Gastroesophageal sphincter (tissue), 3 donors: Measurements from ENCODE around the gene RND3.

Source experiments
- CTCF ChIP-seq, 4 experiments: fragments of 200-600 bp in 2 of 4; fragments of 450-650 bp in 2 of 4; sonication (generic) in 1 of 4; IDR thresholded peaks; one replicate each; pipeline ENCODE4 v1.5.1; 2017 to 2019; ENCODE audit warnings: antibody characterized with exemption in 4 of 4, mild to moderate bottlenecking in 2 of 4, moderate library complexity in 2 of 4
- EP300 ChIP-seq: sonication (generic); formaldehyde crosslinking; IDR thresholded peaks from one replicate; pipeline ENCODE4 v1.6.1; 2017; ENCODE audit warnings: antibody characterized with exemption, mild to moderate bottlenecking
- POLR2A ChIP-seq, 2 donors: fragments of 450-650 bp; IDR thresholded peaks; one replicate each; pipeline ENCODE4 v1.6.1; 2017; ENCODE audit warnings: antibody characterized with exemption in 2 of 2, mild to moderate bottlenecking in 2 of 2, moderate library complexity in 1 of 2

GRCh38 chr2:150490466-150490865, 3.0 kb upstream of the RND3 start:
- TF ChIP-seq CTCF (IDR thresholded peaks at IDR 0.05) (no peak), POLR2A (IDR thresholded peaks at IDR 0.05) (no peak), EP300 (no peak)
